Cerebellar cortex (tissue), 1 donor: Measurements from ENCODE around the gene MBD3L1.

ENCODE experiments used
- DNase-seq: peaks from one replicate; pipeline ENCODE4 v3.0.0-alpha.2; 2015; ENCODE audit warnings: low spot score

The MBD3L1 gene

DNA sequence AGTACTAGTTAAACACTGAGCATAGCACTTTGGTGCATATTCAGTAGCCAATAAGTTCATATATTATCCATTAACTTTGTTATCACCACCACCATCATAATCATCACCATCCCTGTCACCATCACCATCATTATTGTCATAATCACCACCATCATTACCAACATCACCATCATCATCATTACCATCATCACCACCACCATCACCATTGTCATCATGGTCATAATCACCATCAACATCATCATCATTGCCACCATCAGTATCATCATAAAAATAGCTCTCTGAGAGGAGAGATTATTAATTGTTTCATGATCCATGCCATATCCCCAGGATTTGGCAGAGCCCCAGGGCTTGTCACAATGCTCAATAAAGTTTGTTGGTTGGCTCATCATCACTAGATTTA is 49.3 kb downstream of the MBD3L1 start:
- DNase-seq, result no peak

DNA sequence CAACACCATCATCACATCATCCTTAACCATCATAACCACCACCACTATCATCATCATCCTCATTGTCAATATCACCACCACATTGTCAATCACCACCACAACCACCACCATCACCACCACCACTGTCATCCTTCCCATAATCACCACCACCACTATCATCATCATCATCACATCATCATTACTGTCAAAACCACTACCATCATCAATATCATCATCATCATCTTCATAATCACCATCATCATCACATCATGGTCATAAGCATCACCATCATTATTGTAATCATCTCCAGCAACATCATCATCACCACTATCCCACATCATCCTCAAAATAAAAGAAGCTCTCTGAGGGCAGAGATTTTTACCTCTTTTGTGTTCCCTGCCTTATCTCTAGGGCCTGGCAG is 52.2 kb downstream of the MBD3L1 start:
- no peak for DNase-seq

DNA sequence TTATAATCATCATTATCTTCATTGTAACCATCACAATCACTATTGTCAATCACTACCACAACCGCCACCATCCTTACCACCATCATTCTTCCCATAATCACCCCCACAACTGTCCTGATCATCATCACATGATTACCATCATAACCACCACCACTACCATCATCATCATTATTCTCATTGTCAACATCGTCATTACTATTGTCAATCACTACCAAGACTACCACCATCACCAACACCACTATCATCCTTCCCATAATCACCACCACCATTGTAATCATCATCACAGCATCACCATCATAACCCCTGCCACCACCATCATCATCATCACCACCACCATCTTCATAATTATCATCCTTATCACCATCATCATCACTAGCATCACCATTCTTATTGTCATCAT is 55.2 kb downstream of the MBD3L1 start:
- no peak for DNase-seq

DNA sequence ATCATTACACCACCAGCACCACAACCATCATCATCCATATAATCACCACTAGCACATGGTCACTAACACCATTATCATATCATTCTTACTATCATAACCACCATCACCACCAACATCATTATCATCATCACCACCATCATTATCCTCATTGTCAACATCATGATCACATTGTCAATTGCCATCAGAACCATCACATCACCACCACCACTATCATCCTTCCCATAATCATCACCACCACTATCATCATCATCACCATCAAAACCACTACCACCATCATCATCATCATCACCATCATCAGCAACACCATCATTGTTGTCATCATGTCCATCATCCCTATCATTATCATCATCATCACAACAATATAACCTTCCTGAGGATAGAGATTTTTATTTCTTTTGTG is 58.1 kb downstream of the MBD3L1 start:
- no peak for DNase-seq
